K562 (cell line): ENCODE results near the gene DMAC1. TPM values are rescaled to one million over a fixed set of nuclear protein-coding genes. Genes with fewer than 3 reads are reported as not detected.

ENCODE experiments used
- ATAC-seq: fragments of 200-7000 bp; cut with Tn5 transposase; 3 replicates; pipeline ENCODE4 v1.9.1; 2020; ENCODE audit warnings: moderate library complexity
- BruUV-seq: library from RNA; stranded (reverse); fragments of 400-500 nt; replicated peaks from 2 replicates; lab custom pipeline; 2021; lab: Mats Ljungman, UMichigan
- CTCF ChIA-PET: fragments of 300-600 bp; formaldehyde crosslinking; extraction: SDS; loops from one replicate; lab custom pipeline; 2021; ENCODE audit warnings: low intra/inter-chr PET ratio; lab: Yijun Ruan, JAX
- POLR2A ChIA-PET: fragments of 300-600, 350-650 bp; sonication (Branson Sonifier 250); formaldehyde crosslinking; extraction: SDS; loops from one replicate; lab custom pipeline; 2021; ENCODE audit warnings: antibody characterized with exemption, inconsistent platforms; lab: Yijun Ruan, JAX
- DNase-seq, 4 experiments: peaks; one replicate each; pipeline versions ENCODE4 v3.0.0 to v3.0.0-alpha.2; 2011 to 2018; ENCODE audit warnings: low spot score in 3 of 4, mixed read lengths in 3 of 4; ENCODE audit errors: extremely low read depth in 1 of 4
- FAIRE-seq: peaks from 2 replicates; lab custom pipeline; 2011; peaks lifted over from hg19 to GRCh38; lab: Jason Lieb, UNC
- H2AFZ ChIP-seq: 2 replicates; pipeline ENCODE4 v1.6.0; 2011; ENCODE audit warnings: low read depth, low read length, control low read depth, inconsistent platforms
- H3K27ac ChIP-seq: fragments of 200-600 bp; 3 replicates; pipeline ENCODE4 v1.8.0; 2011; ENCODE audit warnings: low read depth, mild to moderate bottlenecking, control low read depth, inconsistent platforms, low read length, moderate library complexity, mixed read lengths; ENCODE audit errors: extremely low read depth
- H3K27me3 ChIP-seq, 2 experiments: fragments of 300-600 bp in 1 of 2; 2 replicates in 1 of 2; 3 replicates in 1 of 2; pipeline versions ENCODE4 v1.6.0 to v1.8.0; 2011; ENCODE audit warnings: inconsistent platforms in 2 of 2, low read length in 2 of 2, mild to moderate bottlenecking in 1 of 2, mixed read lengths in 1 of 2, moderate library complexity in 1 of 2; ENCODE audit not compliant: control insufficient read depth in 2 of 2, insufficient read depth in 2 of 2
- H3K36me3 ChIP-seq: fragments of 300-600 bp; 3 replicates; pipeline ENCODE4 v1.8.0; 2011; ENCODE audit warnings: mild to moderate bottlenecking, low read length, inconsistent platforms; ENCODE audit not compliant: control insufficient read depth, insufficient read depth
- H3K4me1 ChIP-seq, 2 experiments: fragments of 200-600 bp in 1 of 2; replicated peaks in 1 of 2; 2 replicates in 1 of 2; 3 replicates in 1 of 2; pipeline versions ENCODE4 v1.5.1 to v1.8.0; 2011; ENCODE audit warnings: inconsistent platforms in 2 of 2, low read length in 2 of 2, mild to moderate bottlenecking in 1 of 2, mixed read lengths in 1 of 2, moderate library complexity in 1 of 2; ENCODE audit not compliant: control insufficient read depth in 2 of 2, insufficient read depth in 2 of 2
- H3K4me2 ChIP-seq: 2 replicates; pipeline ENCODE4 v1.6.1; 2011; ENCODE audit warnings: low read length, control low read depth, inconsistent platforms, mixed read lengths; ENCODE audit not compliant: insufficient read depth
- H3K4me3 ChIP-seq: fragments of 200-600 bp; sonication (generic), shearing (Covaris generic); 2 replicates; pipeline ENCODE4 v1.5.1; 2016; ENCODE audit warnings: control low read depth, inconsistent platforms
- H3K79me2 ChIP-seq: fragments of 200-600 bp; 3 replicates; pipeline ENCODE4 v1.8.0; 2011; ENCODE audit warnings: low read length, inconsistent platforms; ENCODE audit not compliant: control insufficient read depth, insufficient read depth
- H3K9ac ChIP-seq, 2 experiments: 2 replicates each; pipeline versions ENCODE4 v1.6.0 to v1.6.1; 2011; ENCODE audit warnings: low read depth in 2 of 2, low read length in 2 of 2, control low read depth in 1 of 2, inconsistent platforms in 1 of 2, mild to moderate bottlenecking in 1 of 2, mixed read lengths in 1 of 2; ENCODE audit not compliant: insufficient read depth in 1 of 2
- H3K9me1 ChIP-seq: one replicate; pipeline ENCODE4 v1.6.0; 2011; ENCODE audit warnings: inconsistent platforms, mild to moderate bottlenecking, low read length, moderate library complexity; ENCODE audit not compliant: control insufficient read depth, insufficient read depth
- H3K9me3 ChIP-seq: replicated peaks from 2 replicates; pipeline ENCODE4 v1.5.1; 2011; ENCODE audit warnings: low read depth, low read length, inconsistent platforms; ENCODE audit not compliant: control insufficient read depth, insufficient read depth
- H4K20me1 ChIP-seq: replicated peaks from 2 replicates; pipeline ENCODE4 v1.6.1; 2011; ENCODE audit warnings: low read length, inconsistent platforms, mixed read lengths; ENCODE audit not compliant: control insufficient read depth, insufficient read depth
- CBFA2T2 ChIP-seq: fragments of 450-650 bp; conservative IDR thresholded peaks from 2 replicates; pipeline ENCODE4 v1.6.1; 2017; ENCODE audit warnings: mild to moderate bottlenecking
- ETS2 ChIP-seq: IDR thresholded peaks from 2 replicates; pipeline ENCODE4 v1.6.1; 2016; ENCODE audit warnings: borderline replicate concordance, missing genetic modification characterization, mild to moderate bottlenecking, moderate library complexity, missing compliant biosample characterization; ENCODE audit not compliant: poor library complexity, severe bottlenecking
- HMGN3 ChIP-seq: IDR thresholded peaks from 2 replicates; pipeline ENCODE4 v1.6.1; 2011; ENCODE audit warnings: borderline replicate concordance, low read depth, mild to moderate bottlenecking, mixed read lengths, low read length; ENCODE audit not compliant: insufficient read length; ENCODE audit errors: extremely low read depth
- MXI1 ChIP-seq: IDR thresholded peaks from 2 replicates; pipeline ENCODE4 v1.6.1; 2011; ENCODE audit warnings: low read depth, mild to moderate bottlenecking, improper control_type of control experiment, low read length
- NR2C1 ChIP-seq, 2 experiments: fragments of 450-650 bp; IDR thresholded peaks; 2 replicates each; pipeline ENCODE4 v1.6.1; 2017; ENCODE audit warnings: mild to moderate bottlenecking in 2 of 2, antibody characterized with exemption in 1 of 2, inconsistent platforms in 1 of 2, missing compliant biosample characterization in 1 of 2, missing genetic modification characterization in 1 of 2
- POLR2H ChIP-seq: IDR thresholded peaks from 2 replicates; pipeline ENCODE4 v1.6.1; 2016; ENCODE audit warnings: missing genetic modification characterization, low read depth, mild to moderate bottlenecking, control low read depth, missing compliant biosample characterization, moderate library complexity
- RBM39 ChIP-seq: fragments of 200-400 bp; formaldehyde crosslinking; optimal IDR thresholded peaks from 2 replicates; pipeline ENCODE3; 2018; ENCODE audit warnings: low read depth, low read length
- SAFB ChIP-seq: fragments of 200-400 bp; formaldehyde crosslinking; IDR thresholded peaks from 2 replicates; pipeline ENCODE4 v1.6.1; 2017; ENCODE audit warnings: low read depth, low read length, borderline replicate concordance
- SMARCA4 ChIP-seq: fragments of 450-650 bp; IDR thresholded peaks from 2 replicates; pipeline ENCODE4 v1.6.1; 2016
- ZC3H4 ChIP-seq: sonication (generic); formaldehyde crosslinking; IDR thresholded peaks from 2 replicates; pipeline ENCODE4 v1.9.0; 2021; ENCODE audit warnings: missing genetic modification reagents, borderline replicate concordance
- WGBS: fragments of 100-300 bp; shearing (Covaris generic); methylation state at CpG from one replicate; pipeline ENCODE4 v1.1.6; 2016; ENCODE audit warnings: low coverage, mixed read lengths; ENCODE audit not compliant: insufficient coverage; ENCODE audit errors: missing lambda C conversion rate; 5-methylcytosine and 5-hydroxymethylcytosine counted together
- in situ Hi-C: fragments of 300-500 bp; cut with MboI; formaldehyde crosslinking; loops from 4 replicates; pipeline ENCODE4 v1.15.0; 2018; ENCODE audit warnings: inconsistent platforms, mixed read lengths
- intact Hi-C: fragments of 100-400 bp; cut with micrococcal nuclease; formaldehyde crosslinking; loops from 2 replicates; pipeline ENCODE4 v1.14.2; 2022
- polyA plus RNA-seq, 8 experiments: library from polyadenylated mRNA; depleted of rRNA in 4 of 8; stranded (reverse) in 5 of 8; unstranded in 3 of 8; fragments of >200 nt; fragmentation: Nextera tagmentation in 2 of 8; fragmentation: Illumina TruSeq in 1 of 8; extraction: Ambion mirVana in 2 of 8; extraction: Trizol in 1 of 8; gene quantifications; 2 replicates each; pipeline versions ENCODE4 v1.2.1 to v1.2.3, GENCODE V29; 2011 to 2014; ENCODE audit warnings: inconsistent platforms in 1 of 8, missing spikeins in 1 of 8
- total RNA-seq, 7 experiments: library from RNA; depleted of rRNA in 6 of 7; stranded (reverse); fragments of >200 nt in 6 of 7; fragmentation: Illumina TruSeq in 2 of 7; extraction: Trizol in 2 of 7; gene quantifications; 2 replicates each; pipeline versions ENCODE4 v1.2.1 to v1.2.3, GENCODE V29; 2011 to 2021; ENCODE audit warnings: low replicate concordance in 1 of 7
- TF ChIP-seq, protein P1 (sequence below): sonication (generic); formaldehyde crosslinking; IDR thresholded peaks from 2 replicates; pipeline ENCODE4 v1.8.0; 2023; ENCODE audit warnings: mild to moderate bottlenecking, missing genetic modification reagents

Gene DMAC1
- total and polyA plus RNA-seq, 9 of the 15 experiments (the other 6 are each of a cell fraction or from before 2014, with no cell fraction given), result 15.9 to 94.4 (median 38.4) TPM

- Histone ChIP-seq H3K36me3 (peaks cover 45% of the 10 kb centered on the region; the same call in 2 of the 3 replicates), H3K27ac (no peak overlapping the region), H4K20me1 (no peaks in the 10 kb centered on the region), H3K9ac (no peak overlapping the region), H3K4me1 (no peaks in the 10 kb centered on the region; a peak in 1 of 5 replicates), H3K4me2 (no peak overlapping the region), H3K9me1 (no peaks in the 10 kb centered on the region), H3K4me3 (no peak overlapping the region), H2AFZ (no peak overlapping the region), H3K9me3 (no peaks in the 10 kb centered on the region), H3K79me2 (peaks cover 15% of the 10 kb centered on the region), H3K27me3 (no peaks in the 10 kb centered on the region)
- ChIA-PET POLR2A (interaction anchor here (0.7 kb wide), 1 partner anchor 1043 kb away, joined by 3 read pairs; no protein-coding TSS in a partner anchor), CTCF (no interaction called here)
- ATAC-seq, result no peak
- no peak for DNase-seq
- no TSS peak for BruUV-seq
- intact Hi-C loops (no loop called here), in situ Hi-C loops (no loop called here)
- TF ChIP-seq, protein P1, sequence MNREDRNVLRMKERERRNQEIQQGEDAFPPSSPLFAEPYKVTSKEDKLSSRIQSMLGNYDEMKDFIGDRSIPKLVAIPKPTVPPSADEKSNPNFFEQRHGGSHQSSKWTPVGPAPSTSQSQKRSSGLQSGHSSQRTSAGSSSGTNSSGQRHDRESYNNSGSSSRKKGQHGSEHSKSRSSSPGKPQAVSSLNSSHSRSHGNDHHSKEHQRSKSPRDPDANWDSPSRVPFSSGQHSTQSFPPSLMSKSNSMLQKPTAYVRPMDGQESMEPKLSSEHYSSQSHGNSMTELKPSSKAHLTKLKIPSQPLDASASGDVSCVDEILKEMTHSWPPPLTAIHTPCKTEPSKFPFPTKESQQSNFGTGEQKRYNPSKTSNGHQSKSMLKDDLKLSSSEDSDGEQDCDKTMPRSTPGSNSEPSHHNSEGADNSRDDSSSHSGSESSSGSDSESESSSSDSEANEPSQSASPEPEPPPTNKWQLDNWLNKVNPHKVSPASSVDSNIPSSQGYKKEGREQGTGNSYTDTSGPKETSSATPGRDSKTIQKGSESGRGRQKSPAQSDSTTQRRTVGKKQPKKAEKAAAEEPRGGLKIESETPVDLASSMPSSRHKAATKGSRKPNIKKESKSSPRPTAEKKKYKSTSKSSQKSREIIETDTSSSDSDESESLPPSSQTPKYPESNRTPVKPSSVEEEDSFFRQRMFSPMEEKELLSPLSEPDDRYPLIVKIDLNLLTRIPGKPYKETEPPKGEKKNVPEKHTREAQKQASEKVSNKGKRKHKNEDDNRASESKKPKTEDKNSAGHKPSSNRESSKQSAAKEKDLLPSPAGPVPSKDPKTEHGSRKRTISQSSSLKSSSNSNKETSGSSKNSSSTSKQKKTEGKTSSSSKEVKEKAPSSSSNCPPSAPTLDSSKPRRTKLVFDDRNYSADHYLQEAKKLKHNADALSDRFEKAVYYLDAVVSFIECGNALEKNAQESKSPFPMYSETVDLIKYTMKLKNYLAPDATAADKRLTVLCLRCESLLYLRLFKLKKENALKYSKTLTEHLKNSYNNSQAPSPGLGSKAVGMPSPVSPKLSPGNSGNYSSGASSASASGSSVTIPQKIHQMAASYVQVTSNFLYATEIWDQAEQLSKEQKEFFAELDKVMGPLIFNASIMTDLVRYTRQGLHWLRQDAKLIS, result no peak
- no peak for TF ChIP-seq ZC3H4
- TF ChIP-seq SMARCA4, result no peak
- TF ChIP-seq HMGN3, result no peak
- no peak for TF ChIP-seq SAFB
- TF ChIP-seq NR2C1 (IDR thresholded peaks at IDR 0.05), result no peak
- TF ChIP-seq NR2C1 (tag; IDR thresholded peaks at IDR 0.05), result no peak
- TF ChIP-seq ETS2 (tag), result no peak
- no peak for TF ChIP-seq RBM39
- no peak for TF ChIP-seq MXI1
- no peak for TF ChIP-seq POLR2H (tag)
- TF ChIP-seq CBFA2T2, result no peak
- 91% methylated on average over 3 of the region's 3 CpGs for WGBS
- FAIRE-seq, result no peak
These were observed 5.4 kb downstream of the DMAC1 start for GRCh38 chr9:7794196-7794595.
